22Rv1 (cell line): ENCODE measurements around the gene IGFBP5.

Source experiments
- CTCF ChIP-seq: fragments of 450-650 bp; IDR thresholded peaks from 2 replicates; pipeline ENCODE4 v1.5.1; 2017; ENCODE audit warnings: mild to moderate bottlenecking
- ZFX ChIP-seq: fragments of 450-650 bp; IDR thresholded peaks from 2 replicates; pipeline ENCODE4 v1.6.1; 2017; ENCODE audit warnings: antibody characterized with exemption, borderline replicate concordance

GRCh38 chr2:216735086-216735485 is 39.7 kb upstream of the IGFBP5 start:
- TF ChIP-seq CTCF (no peak), ZFX (no peak)
